SK-N-SH treated with all-trans-retinoic acid at 6 μM for 48 hours (cell line): ENCODE results near the gene RAD52.

Source experiments
- ATAC-seq: fragments of 200-7000 bp; cut with Tn5 transposase; 3 replicates; pipeline ENCODE4 v1.9.1; 2020; ENCODE audit warnings: mild to moderate bottlenecking, moderate library complexity
- ARNTL ChIP-seq: fragments of 450-650 bp; formaldehyde crosslinking; IDR thresholded peaks from 2 replicates; pipeline ENCODE4 v1.5.0; 2020; ENCODE audit warnings: low read depth, mild to moderate bottlenecking, moderate library complexity, borderline replicate concordance
- BACH2 ChIP-seq: fragments of 250-450 bp; sonication (Bioruptor Pico); IDR thresholded peaks from 2 replicates; pipeline ENCODE4 v1.9.0; 2021; ENCODE audit warnings: mild to moderate bottlenecking, borderline replicate concordance
- CSDC2 ChIP-seq: fragments of 250-450 bp; sonication (Bioruptor Pico); IDR thresholded peaks from 2 replicates; pipeline ENCODE4 v1.5.0; 2020; ENCODE audit warnings: mild to moderate bottlenecking, moderate library complexity
- ESRRG ChIP-seq: fragments of 250-450 bp; sonication (Bioruptor Pico); IDR thresholded peaks from 2 replicates; pipeline ENCODE4 v1.6.1; 2021; ENCODE audit warnings: mild to moderate bottlenecking
- GLIS3 ChIP-seq: fragments of 250-450 bp; sonication (Bioruptor Pico); IDR thresholded peaks from 2 replicates; pipeline ENCODE4 v1.5.0; 2020; ENCODE audit warnings: mild to moderate bottlenecking, moderate library complexity
- ISL1 ChIP-seq: fragments of 250-450 bp; sonication (Bioruptor Pico); IDR thresholded peaks from 2 replicates; pipeline ENCODE4 v2.1.2; 2022; ENCODE audit warnings: mild to moderate bottlenecking, moderate library complexity
- OSR1 ChIP-seq: fragments of 250-450 bp; sonication (Bioruptor Pico); IDR thresholded peaks from 2 replicates; pipeline ENCODE4 v1.8.0; 2022; ENCODE audit warnings: moderate library complexity, mild to moderate bottlenecking, inconsistent platforms
- POU6F1 ChIP-seq: fragments of 250-450 bp; sonication (Bioruptor Pico); IDR thresholded peaks from 2 replicates; pipeline ENCODE4 v1.8.0; 2021; ENCODE audit warnings: low read depth, mild to moderate bottlenecking, moderate library complexity, borderline replicate concordance
- PPARA ChIP-seq: fragments of 250-450 bp; sonication (Bioruptor Pico); IDR thresholded peaks from 2 replicates; pipeline ENCODE4 v1.5.0; 2020; ENCODE audit warnings: mild to moderate bottlenecking, borderline replicate concordance
- SNAI2 ChIP-seq: fragments of 250-450 bp; sonication (Bioruptor Pico); IDR thresholded peaks from 2 replicates; pipeline ENCODE4 v1.5.0; 2020; ENCODE audit warnings: mild to moderate bottlenecking, moderate library complexity
- TCF4 ChIP-seq: fragments of 250-450 bp; sonication (Bioruptor Pico); IDR thresholded peaks from 2 replicates; pipeline ENCODE4 v1.8.0; 2021; ENCODE audit warnings: mild to moderate bottlenecking, moderate library complexity, borderline replicate concordance
- TOX ChIP-seq: fragments of 250-450 bp; sonication (Bioruptor Pico); IDR thresholded peaks from 2 replicates; pipeline ENCODE4 v1.8.0; 2021; ENCODE audit warnings: mild to moderate bottlenecking, moderate library complexity, borderline replicate concordance
- TSHZ2 ChIP-seq: fragments of 250-450 bp; sonication (Bioruptor Pico); IDR thresholded peaks from 2 replicates; pipeline ENCODE4 v1.5.0; 2020; ENCODE audit warnings: mild to moderate bottlenecking, moderate library complexity
- ZC3H10 ChIP-seq: fragments of 250-450 bp; sonication (Bioruptor Pico); IDR thresholded peaks from 2 replicates; pipeline ENCODE4 v1.5.1; 2021; ENCODE audit warnings: mild to moderate bottlenecking, moderate library complexity
- ZFP3 ChIP-seq: fragments of 250-450 bp; sonication (Bioruptor Pico); IDR thresholded peaks from 2 replicates; pipeline ENCODE4 v1.5.0; 2020; ENCODE audit warnings: mild to moderate bottlenecking, moderate library complexity
- ZFP30 ChIP-seq: fragments of 450-650 bp; formaldehyde crosslinking; IDR thresholded peaks from 2 replicates; pipeline ENCODE4 v1.5.0; 2022; ENCODE audit warnings: mild to moderate bottlenecking, moderate library complexity
- ZNF565 ChIP-seq: fragments of 450-650 bp; formaldehyde crosslinking; conservative IDR thresholded peaks from 2 replicates; pipeline ENCODE4 v1.5.0; 2020; ENCODE audit warnings: low read depth, mild to moderate bottlenecking, moderate library complexity
- ZNF70 ChIP-seq: fragments of 450-650 bp; formaldehyde crosslinking; IDR thresholded peaks from 2 replicates; pipeline ENCODE4 v1.5.0; 2020; ENCODE audit warnings: mild to moderate bottlenecking, moderate library complexity
- ZNF8 ChIP-seq: fragments of 450-650 bp; formaldehyde crosslinking; IDR thresholded peaks from 2 replicates; pipeline ENCODE4 v1.5.0; 2020; ENCODE audit warnings: mild to moderate bottlenecking, moderate library complexity
- TF ChIP-seq, protein P1 (sequence below): fragments of 250-450 bp; sonication (Bioruptor Pico); IDR thresholded peaks from 2 replicates; pipeline ENCODE4 v1.8.0; 2020; ENCODE audit warnings: mild to moderate bottlenecking, moderate library complexity, borderline replicate concordance
- TF ChIP-seq, protein P2 (sequence below): fragments of 250-450 bp; sonication (Bioruptor Pico); IDR thresholded peaks from 2 replicates; pipeline ENCODE4 v1.5.1; 2021; ENCODE audit warnings: mild to moderate bottlenecking, moderate library complexity

RAD52 gene

DNA sequence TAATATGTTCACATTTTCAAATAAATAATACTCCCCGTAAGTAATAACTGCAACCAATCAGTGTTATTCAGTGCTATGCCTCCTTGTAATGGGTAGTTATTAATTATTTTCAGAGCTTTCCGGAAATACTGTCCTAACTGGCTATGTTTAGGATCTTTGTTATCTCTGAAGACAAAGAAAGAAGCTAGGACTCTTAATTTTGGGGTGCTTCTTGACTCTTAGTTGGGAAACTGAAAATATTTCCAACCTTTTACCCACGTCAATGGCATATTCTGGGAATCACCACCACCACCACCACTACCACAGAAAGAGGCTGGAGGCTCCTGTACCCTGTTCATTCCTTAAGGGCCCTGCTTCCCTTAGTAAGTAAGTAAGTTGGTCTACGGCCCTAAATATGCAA is 39.1 kb downstream of the RAD52 start:
- no peak for ATAC-seq
- TF ChIP-seq ZFP30 (CRISPR knock-in tag) (no peak), TOX (CRISPR knock-in tag) (no peak), BACH2 (CRISPR knock-in tag) (no peak), ZNF565 (CRISPR knock-in tag) (no peak), ESRRG (CRISPR knock-in tag) (no peak), ZNF70 (CRISPR knock-in tag) (no peak), GLIS3 (CRISPR knock-in tag) (no peak), ZNF8 (no peak), POU6F1 (CRISPR knock-in tag) (no peak), TSHZ2 (CRISPR knock-in tag) (no peak), ZC3H10 (CRISPR knock-in tag) (no peak), CSDC2 (CRISPR knock-in tag) (no peak), PPARA (CRISPR knock-in tag) (no peak), SNAI2 (CRISPR knock-in tag) (no peak)
- TF ChIP-seq, protein P1, sequence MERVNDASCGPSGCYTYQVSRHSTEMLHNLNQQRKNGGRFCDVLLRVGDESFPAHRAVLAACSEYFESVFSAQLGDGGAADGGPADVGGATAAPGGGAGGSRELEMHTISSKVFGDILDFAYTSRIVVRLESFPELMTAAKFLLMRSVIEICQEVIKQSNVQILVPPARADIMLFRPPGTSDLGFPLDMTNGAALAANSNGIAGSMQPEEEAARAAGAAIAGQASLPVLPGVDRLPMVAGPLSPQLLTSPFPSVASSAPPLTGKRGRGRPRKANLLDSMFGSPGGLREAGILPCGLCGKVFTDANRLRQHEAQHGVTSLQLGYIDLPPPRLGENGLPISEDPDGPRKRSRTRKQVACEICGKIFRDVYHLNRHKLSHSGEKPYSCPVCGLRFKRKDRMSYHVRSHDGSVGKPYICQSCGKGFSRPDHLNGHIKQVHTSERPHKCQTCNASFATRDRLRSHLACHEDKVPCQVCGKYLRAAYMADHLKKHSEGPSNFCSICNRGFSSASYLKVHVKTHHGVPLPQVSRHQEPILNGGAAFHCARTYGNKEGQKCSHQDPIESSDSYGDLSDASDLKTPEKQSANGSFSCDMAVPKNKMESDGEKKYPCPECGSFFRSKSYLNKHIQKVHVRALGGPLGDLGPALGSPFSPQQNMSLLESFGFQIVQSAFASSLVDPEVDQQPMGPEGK, result no peak
- TF ChIP-seq, protein P2, sequence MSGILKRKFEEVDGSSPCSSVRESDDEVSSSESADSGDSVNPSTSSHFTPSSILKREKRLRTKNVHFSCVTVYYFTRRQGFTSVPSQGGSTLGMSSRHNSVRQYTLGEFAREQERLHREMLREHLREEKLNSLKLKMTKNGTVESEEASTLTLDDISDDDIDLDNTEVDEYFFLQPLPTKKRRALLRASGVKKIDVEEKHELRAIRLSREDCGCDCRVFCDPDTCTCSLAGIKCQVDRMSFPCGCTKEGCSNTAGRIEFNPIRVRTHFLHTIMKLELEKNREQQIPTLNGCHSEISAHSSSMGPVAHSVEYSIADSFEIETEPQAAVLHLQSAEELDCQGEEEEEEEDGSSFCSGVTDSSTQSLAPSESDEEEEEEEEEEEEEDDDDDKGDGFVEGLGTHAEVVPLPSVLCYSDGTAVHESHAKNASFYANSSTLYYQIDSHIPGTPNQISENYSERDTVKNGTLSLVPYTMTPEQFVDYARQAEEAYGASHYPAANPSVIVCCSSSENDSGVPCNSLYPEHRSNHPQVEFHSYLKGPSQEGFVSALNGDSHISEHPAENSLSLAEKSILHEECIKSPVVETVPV (CRISPR knock-in tag), result no peak

DNA sequence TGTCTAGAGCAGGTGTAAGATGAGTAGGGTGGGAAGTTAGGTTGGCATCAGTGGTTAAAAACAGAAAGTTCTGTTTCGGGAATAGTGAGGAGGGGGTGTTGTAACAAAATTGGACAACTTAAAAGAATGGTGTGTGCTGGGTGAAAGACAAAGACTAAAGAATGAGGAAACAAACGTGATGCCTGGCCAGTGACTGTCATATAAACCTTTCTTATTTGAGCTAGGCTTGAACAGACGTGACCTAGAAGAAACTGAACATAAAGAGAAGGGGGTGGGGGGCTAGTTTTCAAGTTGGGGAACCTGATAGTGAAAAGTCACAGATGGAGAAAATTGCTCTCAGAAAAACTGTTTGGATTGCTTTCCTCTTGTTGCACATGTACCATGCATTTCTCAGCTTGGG is 39.6 kb downstream of the RAD52 start:
- TF ChIP-seq ISL1, result no peak
- no peak for TF ChIP-seq BACH2 (CRISPR knock-in tag)
- no peak for TF ChIP-seq PPARA (CRISPR knock-in tag)
- TF ChIP-seq SNAI2 (CRISPR knock-in tag), result no peak
- no peak for TF ChIP-seq ZFP30 (CRISPR knock-in tag)
- TF ChIP-seq ZFP3 (CRISPR knock-in tag), result no peak
- no peak for TF ChIP-seq GLIS3 (CRISPR knock-in tag)
- no peak for TF ChIP-seq ZNF565 (CRISPR knock-in tag)
- TF ChIP-seq ZNF8, result no peak
- no peak for TF ChIP-seq CSDC2 (CRISPR knock-in tag)
- TF ChIP-seq, protein P2 (CRISPR knock-in tag), result no peak
- ATAC-seq, result no peak

DNA sequence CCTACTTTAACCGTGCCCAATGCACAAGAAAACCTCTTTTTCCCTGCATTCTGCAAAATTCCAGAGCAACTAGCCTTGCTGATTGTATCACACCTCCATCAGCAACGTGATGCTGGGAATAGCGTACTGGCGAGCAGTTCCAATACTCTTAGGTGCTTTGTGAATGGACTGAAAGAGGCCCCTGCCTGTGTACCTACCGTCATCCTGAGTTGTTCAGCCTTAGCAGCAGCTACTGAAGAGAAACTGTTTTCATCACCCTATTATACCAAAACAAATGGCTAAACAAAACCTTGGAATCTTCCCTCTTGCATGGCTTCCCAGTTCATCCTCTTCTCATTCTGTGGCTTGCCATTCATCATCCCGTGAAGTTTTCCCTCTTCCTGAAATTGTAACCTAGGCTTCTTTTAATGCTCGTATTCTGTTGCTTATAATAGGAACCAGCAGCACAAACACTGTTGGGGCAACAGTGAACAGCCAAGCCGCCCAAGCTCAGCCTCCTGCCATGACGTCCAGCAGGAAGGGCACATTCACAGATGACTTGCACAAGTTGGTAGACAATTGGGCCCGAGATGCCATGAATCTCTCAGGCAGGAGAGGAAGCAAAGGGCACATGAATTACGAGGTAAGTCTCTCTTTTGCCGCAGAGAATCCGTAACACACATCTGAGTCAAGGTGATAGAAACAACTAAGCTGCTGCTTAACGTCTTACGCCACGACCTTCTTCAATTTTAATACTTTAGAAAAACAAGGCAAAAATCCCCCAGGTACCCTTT is 41.9 kb downstream of the RAD52 start:
- ATAC-seq, result no peak
- TF ChIP-seq ZC3H10 (CRISPR knock-in tag) (no peak), ZNF565 (CRISPR knock-in tag) (no peak), ARNTL (CRISPR knock-in tag) (no peak), TCF4 (CRISPR knock-in tag) (no peak), OSR1 (CRISPR knock-in tag) (no peak), PPARA (CRISPR knock-in tag) (no peak), ESRRG (CRISPR knock-in tag) (no peak), ZNF70 (CRISPR knock-in tag) (no peak), TSHZ2 (CRISPR knock-in tag) (no peak), BACH2 (CRISPR knock-in tag) (no peak), GLIS3 (CRISPR knock-in tag) (no peak), ZFP3 (CRISPR knock-in tag) (no peak), ZFP30 (CRISPR knock-in tag) (no peak)
- TF ChIP-seq, protein P1, result no peak
